ENCODE results near the gene CDH18.

The CDH18 gene

GRCh38 chr5:19584131-19584530 lies 403.9 kb downstream of the CDH18 start:
- no peak for DNase-seq (ENCODE audit: low spot score)

GRCh38 chr5:19577882-19578281 lies 410.1 kb downstream of the CDH18 start:
- DNase-seq (ENCODE audit: low spot score) = no peak

DNA sequence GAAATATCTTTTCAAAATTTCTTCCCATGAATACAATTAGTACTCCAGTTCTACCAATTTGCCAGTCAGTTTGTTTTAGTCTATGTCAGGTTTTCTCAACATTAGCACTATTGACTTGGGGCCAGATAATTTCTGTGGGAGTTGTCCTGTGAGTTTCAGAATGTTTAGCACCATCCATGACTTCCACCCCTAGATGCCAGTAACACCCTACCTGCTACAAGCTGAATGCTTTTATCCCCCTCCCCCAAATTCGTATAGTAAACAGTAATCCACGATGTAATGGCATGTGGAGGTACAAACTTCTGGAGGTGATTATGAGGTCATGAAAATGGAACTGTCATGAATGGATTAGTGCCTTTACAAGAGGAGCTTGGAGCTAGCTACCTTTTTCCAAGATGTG lies 420.0 kb downstream of the CDH18 start:
- no peak for DNase-seq (ENCODE audit: low spot score)

DNA sequence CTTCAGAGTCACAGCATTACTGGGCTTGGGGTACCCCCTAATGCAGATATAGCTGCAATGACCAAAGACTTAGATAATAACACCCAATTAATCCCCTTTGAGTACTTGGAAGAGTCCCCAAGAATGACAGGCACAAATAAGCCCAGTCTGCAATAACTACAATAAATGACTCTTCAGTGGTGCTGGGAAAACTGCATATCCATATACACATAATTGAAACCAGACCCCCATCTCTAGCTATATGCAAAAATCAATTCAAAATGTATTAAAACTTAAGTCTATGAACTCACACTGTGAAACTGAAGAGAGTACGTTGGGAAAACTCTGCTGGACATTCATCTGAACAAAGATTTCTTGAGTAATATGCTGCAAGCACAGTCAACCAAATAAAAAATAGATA lies 422.5 kb downstream of the CDH18 start:
- no peak for DNase-seq (ENCODE audit: low spot score)

- no peak for DNase-seq (ENCODE audit: low spot score)
Measured at GRCh38 chr5:19564036-19564435, 424.0 kb downstream of the CDH18 start.

- DNase-seq (ENCODE audit: low spot score) = no peak
Measured at GRCh38 chr5:19555876-19556275, 432.1 kb downstream of the CDH18 start.

DNA sequence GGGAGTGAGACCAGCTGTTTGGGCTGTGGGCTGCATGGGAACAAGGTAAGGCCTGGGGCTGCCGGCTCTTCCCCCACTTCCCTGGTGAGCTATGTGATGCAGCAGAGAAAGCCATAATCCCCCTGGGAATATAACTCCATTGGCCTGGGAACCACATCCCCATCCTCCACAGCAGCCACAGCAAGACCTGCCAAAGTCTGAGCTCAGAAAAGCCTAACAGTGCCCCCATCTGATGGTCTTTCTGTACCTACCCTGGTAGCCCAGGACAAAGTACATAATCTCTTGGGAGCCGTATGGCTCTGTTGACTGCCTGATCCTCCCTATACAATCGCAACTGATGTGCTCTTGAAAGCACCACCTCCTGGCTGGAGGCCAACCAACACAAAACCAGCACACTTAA lies 432.6 kb downstream of the CDH18 start:
- DNase-seq (ENCODE audit: low spot score) = no peak

DNA sequence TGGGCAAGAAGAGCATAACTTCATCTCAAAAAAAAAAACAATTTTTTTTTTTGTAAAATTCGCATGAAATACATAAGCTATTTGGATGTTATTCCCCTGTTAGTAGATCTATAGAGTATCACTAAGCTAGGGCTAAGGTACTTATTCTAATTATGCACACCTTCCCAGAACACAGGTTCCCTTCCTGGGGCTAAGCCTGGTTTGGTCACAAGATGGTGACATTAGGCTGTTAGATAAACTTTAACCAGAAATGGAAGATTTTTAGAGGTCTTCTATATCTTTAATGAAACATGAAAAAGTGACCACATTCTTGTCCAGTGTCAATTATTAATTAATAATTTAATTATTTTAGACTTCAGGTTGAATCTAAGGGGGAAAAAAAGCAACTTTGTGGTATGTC lies 433.5 kb downstream of the CDH18 start:
- DNase-seq (ENCODE audit: low spot score) = no peak

DNA sequence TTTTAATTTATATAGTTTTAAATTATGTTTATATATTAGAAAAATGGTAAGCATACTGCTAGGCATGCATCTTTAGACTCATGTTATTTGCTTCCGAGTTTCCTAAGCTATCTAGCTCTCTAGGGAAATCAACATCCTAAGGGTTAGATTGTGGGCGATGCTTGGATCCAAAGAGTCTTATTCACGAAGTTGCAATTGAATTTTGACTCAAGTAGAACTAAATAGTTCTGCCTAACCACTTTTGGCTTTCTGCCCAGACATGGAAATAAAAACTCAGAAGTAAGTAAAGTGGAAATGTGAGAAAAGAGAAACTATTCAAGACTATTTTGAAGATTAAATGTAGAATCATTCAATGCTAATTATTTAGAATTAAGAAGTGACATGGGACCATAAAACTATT lies 440.4 kb downstream of the CDH18 start:
- no peak for DNase-seq (ENCODE audit: low spot score)

DNA sequence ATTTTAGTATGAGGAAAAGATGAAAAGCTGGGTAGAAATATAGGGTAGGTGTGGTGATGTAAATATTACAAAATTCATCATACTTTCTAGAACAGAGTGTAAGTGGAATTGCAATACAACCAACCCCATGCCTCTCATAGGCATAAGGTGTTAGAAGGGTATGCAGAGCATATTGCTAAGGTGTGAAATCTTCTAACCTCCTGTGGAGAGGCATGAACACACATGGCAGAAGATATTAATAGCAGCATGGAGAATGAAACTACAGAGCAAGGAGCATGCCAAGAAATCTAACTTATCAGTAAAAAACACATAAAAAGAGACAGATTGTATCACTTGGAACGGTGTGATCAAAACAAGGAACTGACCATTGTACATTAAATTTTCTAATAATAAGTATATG lies 441.5 kb downstream of the CDH18 start:
- no peak for DNase-seq (ENCODE audit: low spot score)

DNA sequence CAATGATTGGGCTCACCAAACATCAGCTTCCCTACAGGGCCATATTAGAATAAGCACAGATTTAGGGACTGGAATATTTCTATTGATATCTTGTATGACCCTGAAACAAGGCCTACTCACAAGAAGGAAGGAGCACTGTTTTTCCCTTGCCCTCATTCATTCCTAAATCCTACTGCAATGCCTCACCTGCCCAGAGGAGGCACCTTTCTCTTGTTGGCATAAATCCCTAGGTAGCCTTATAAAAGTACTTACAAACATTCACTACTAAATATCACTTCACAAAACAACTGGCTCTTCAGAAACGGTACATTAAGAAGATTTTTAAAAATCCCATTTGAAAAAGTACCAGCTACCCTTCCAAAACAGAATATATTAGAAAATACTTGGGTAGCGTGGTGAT lies 449.4 kb downstream of the CDH18 start:
- DNase-seq (ENCODE audit: low spot score) = no peak

DNA sequence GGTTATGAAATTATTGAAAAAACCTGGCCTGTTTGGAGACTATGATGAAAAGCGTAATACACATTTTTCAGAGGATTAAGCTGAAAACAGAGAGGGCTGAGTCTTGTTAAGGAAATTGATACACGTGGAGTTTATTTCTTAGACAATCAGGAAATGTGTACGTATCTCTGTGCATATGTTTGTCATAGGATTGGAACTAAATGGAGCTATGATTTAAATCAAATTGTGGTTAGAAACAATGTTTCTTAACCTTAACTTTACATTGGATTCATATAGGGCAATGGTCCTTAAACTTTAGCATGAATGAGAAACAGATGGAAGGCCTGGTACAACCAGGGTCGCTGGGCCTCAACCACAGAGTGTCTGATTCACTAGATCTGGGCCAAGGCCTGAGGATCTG lies 451.6 kb downstream of the CDH18 start:
- DNase-seq (ENCODE audit: low spot score) = no peak

DNA sequence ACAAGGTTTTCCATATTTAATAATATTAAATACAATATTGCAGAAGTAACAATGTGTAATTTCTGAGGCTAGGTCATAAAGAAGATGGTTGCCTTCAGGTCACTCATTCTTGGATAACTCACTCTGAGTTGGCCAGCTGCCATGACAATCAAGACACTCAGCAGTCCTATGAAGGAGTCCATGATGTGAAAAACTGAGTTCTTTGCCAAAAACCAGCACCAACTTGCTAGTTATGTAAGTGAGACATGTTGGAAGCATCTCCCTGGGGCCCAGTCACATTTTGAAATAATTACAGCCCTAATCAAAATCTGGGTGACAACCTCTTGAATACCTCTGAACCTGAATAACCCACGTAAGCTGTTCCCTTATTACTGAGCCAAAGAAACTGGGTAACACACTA lies 453.2 kb downstream of the CDH18 start:
- no peak for DNase-seq (ENCODE audit: low spot score)

- no peak for DNase-seq (ENCODE audit: low spot score)
Measured at GRCh38 chr5:19532936-19533335, 455.1 kb downstream of the CDH18 start.

GRCh38 chr5:19531374-19531952 lies 456.5 kb downstream of the CDH18 start:
- no peak for DNase-seq (ENCODE audit: low spot score)

GRCh38 chr5:19519448-19519847 lies 468.6 kb downstream of the CDH18 start:
- DNase-seq (ENCODE audit: low spot score) = no peak

GRCh38 chr5:19498852-19499251 lies 489.1 kb downstream of the CDH18 start:
- no peak for DNase-seq (ENCODE audit: low spot score)

DNA sequence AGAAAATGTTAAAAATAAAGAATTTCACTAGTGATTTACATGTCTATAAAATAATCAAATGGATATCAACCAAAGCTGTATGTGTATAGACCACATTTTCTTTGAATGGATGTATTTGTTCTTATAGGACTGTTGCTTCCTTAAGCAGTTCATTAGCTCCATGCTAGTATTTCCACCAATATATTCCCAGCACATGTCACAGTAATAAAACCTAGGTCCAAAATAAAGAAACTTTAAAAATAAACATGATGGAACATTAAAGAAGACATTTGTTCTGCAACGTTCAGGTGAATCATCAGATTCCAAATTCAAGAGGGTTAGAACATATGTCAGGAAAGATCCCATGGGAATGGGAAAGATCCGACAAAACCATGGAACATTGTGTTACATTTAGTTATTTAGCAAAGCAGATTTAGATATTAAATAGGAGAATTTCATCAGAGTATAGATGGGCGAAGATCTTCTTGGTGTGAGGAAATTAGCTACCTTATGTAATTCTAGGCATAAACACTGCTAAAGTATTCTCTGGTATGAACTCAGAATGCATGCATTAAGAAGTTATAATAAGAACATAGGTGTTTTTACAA lies 490.7 kb downstream of the CDH18 start:
- DNase-seq (ENCODE audit: low spot score) = no peak

DNA sequence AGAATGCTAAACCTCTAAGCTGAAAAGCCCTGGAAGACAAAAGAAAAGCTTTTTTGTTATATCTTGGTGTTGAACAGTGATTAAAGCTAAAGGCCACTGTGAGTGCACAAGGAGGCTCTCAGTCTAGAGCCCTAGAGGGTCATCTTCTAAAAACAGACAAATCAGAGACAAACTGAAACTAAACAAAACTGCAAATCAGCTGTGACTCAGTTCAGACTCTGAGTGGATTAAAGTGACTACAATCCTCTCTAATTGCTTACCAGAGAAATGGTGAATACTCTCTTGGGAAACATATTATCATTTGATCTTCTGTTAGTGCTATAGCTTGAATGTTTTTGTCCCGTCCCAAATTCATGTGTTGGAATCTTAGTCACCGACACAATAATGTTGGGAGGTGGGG lies 491.9 kb downstream of the CDH18 start:
- no peak for DNase-seq (ENCODE audit: low spot score)

DNA sequence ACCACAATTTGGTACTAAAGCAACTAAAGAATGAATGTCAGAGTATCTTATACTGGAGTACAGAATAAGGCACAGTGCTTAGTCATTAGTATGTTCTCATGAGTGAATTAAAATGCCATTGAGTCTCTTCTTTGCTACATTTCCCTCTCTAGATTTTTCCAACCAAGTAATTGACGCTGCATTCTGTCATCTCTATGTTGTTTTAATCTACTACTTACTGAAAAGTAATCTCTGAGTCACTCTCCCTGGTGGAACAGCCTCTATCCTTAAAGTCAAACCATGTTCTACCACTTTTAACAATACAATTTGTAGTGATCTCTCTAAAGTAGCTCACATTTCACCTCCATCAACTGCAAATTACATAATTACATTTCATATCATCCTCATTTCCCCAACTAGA lies 495.1 kb downstream of the CDH18 start:
- no peak for DNase-seq (ENCODE audit: low spot score)

- DNase-seq (ENCODE audit: low spot score) = no peak
Measured at GRCh38 chr5:19488786-19489185, 499.2 kb downstream of the CDH18 start.

- DNase-seq (ENCODE audit: low spot score) = no peak
Measured at GRCh38 chr5:19487480-19487879, 500.5 kb downstream of the CDH18 start.

DNA sequence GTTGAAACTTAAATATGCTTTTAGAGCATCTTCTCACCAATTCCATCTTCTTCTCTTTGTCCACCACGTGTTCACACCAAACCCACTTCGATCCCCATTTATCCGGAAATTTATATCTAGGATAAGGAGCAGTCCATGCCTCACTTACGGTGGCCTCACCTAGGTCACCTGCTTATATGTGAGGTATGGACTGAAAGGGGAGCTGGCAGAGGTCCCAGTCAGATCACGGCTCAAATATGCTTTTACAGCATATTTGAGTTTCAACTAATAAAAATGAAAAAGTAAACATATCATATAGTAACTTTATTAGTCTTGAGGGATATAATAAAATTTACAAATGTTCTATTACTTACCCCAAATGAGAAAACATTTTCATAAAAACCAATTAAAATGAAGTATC lies 508.4 kb downstream of the CDH18 start:
- no peak for DNase-seq (ENCODE audit: low spot score)

DNA sequence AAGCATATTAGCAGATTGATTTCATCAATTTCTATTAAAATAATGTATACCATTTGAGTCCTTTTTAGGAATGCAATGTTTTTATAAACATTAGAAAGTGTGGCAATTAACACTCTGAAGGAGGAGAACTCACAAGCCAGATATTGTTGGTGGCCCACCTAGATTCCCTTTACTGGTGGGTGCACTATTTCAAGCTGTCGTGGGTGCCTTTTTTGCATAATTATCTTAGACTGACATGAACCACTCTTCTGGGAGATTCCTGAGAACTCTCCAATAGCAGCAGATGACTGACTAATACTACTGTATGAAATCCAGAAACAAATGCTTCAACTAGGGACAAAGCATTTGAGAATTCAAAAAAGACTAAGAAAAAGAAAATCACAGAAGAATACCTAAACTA lies 526.0 kb downstream of the CDH18 start:
- no peak for DNase-seq (ENCODE audit: low spot score)

DNA sequence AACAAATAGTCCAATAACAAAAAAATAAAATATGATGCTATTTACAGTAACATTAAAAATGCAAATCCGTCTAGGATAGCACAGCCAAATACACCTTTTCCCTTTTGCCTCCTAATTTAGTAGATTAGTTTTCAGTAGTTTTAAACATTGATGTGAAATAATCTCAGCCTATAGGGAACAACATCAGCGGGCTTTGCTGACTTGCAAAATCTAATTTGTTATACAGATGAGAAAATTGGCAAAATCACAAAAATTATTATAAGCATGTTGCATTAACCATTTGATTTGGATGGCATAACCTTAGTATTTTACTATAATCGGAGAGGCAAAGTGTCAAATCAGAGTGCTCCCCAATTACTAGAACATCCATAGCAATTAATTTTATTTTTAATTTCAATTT lies 563.5 kb downstream of the CDH18 start:
- no peak for DNase-seq (ENCODE audit: low spot score)

Data from HuH-7.5 (cell line).